Tibial artery (tissue), 4 donors: ENCODE data around the gene PTPN6.

ENCODE experiments used
- DNase-seq, 2 donors: peaks; one replicate each; pipeline ENCODE4 v3.0.0-alpha.2; 2019
- H3K27ac ChIP-seq, 2 donors: fragments of 200-600 bp; sonication (generic) in 1 of 2; 1 replicate in 1 of 2; 2 replicates in 1 of 2; pipeline ENCODE4 v1.5.1; 2018 to 2019; ENCODE audit warnings: mild to moderate bottlenecking in 1 of 2
- H3K27me3 ChIP-seq, 2 donors: fragments of 200-600 bp; sonication (generic) in 1 of 2; one replicate each; pipeline versions ENCODE4 v1.5.1 to v1.6.0; 2016 to 2019
- H3K36me3 ChIP-seq, 3 donors: fragments of 200-600 bp; sonication (generic) in 2 of 3; one replicate each; pipeline ENCODE4 v1.5.1; 2016 to 2019; ENCODE audit warnings: mild to moderate bottlenecking in 2 of 3
- H3K4me1 ChIP-seq, 4 donors: fragments of 200-600 bp; sonication (generic) in 2 of 4; 1 replicate in 3 of 4; 2 replicates in 1 of 4; pipeline ENCODE4 v1.5.1; 2016 to 2019
- H3K4me3 ChIP-seq, 2 donors: fragments of 200-600 bp; sonication (generic) in 1 of 2; 1 replicate in 1 of 2; 2 replicates in 1 of 2; pipeline ENCODE4 v1.5.1; 2018 to 2019; ENCODE audit warnings: mild to moderate bottlenecking in 2 of 2
- H3K9me3 ChIP-seq, 3 donors: fragments of 200-600 bp; sonication (generic) in 1 of 3; one replicate each; pipeline ENCODE4 v1.5.1; 2016 to 2019
- CTCF ChIP-seq, 2 experiments: fragments of 200-600 bp in 1 of 2; fragments of 450-650 bp in 1 of 2; IDR thresholded peaks; one replicate each; pipeline ENCODE4 v1.5.1; 2017 to 2019; ENCODE audit warnings: antibody characterized with exemption in 2 of 2, mild to moderate bottlenecking in 1 of 2, moderate library complexity in 1 of 2
- intact Hi-C: fragments of 100-400 bp; cut with DNase I; formaldehyde crosslinking; loops from one replicate; pipeline ENCODE4 v1.15.0; 2023; ENCODE audit warnings: low total_unique reads

Gene PTPN6

GRCh38 chr12:6963016-6963731, 12.0 kb downstream of the PTPN6 start:
- no peaks in the 10 kb centered on the region for H3K27me3 ChIP-seq
- intact Hi-C loops: no loop called here
- DNase-seq: peak; percentile 18 to 70
- H3K27ac ChIP-seq: no peak overlapping the region
- H3K36me3 ChIP-seq: peaks cover 28 to 39% (median 31%) of the 10 kb centered on the region in 3 donors
- H3K9me3 ChIP-seq: no peaks in the 10 kb centered on the region
- H3K4me3 ChIP-seq: no peak overlapping the region
- no peak for TF ChIP-seq CTCF (IDR thresholded peaks at IDR 0.05)
- peaks cover 0 to 37% (median 16%) of the 10 kb centered on the region in 4 donors for H3K4me1 ChIP-seq

- Histone ChIP-seq H3K36me3 (peaks cover 32 to 43% (median 38%) of the 10 kb centered on the region in 3 donors), H3K27ac (peak overlapping the region in 1 of 2 donors; percentile 72), H3K9me3 (no peaks in the 10 kb centered on the region), H3K27me3 (no peaks in the 10 kb centered on the region), H3K4me3 (no peak overlapping the region), H3K4me1 (peaks cover 4 to 41% (median 23%) of the 10 kb centered on the region in 4 donors)
- no peak for TF ChIP-seq CTCF (IDR thresholded peaks at IDR 0.05)
- intact Hi-C loops: loop anchor here (2.0 kb wide), 1 partner anchor 39 kb away; no protein-coding TSS in a partner anchor
- DNase-seq: peak in 1 of 2 donors; percentile 19
Observed at GRCh38 chr12:6963791-6964413, 12.7 kb downstream of the PTPN6 start.

GRCh38 chr12:6964605-6965025, 13.5 kb downstream of the PTPN6 start:
- H3K4me1 ChIP-seq: peaks cover 10 to 48% (median 30%) of the 10 kb centered on the region in 4 donors
- no peak for DNase-seq
- peak overlapping the region; percentile 40 to 72 for H3K27ac ChIP-seq
- no peak overlapping the region for H3K4me3 ChIP-seq
- intact Hi-C loops: loop anchor here (2.0 to 5.0 kb wide), 2 partner anchors 40 to 97 kb away; partner anchors contain the start of gene TPI1
- H3K27me3 ChIP-seq: no peaks in the 10 kb centered on the region
- no peaks in the 10 kb centered on the region for H3K9me3 ChIP-seq
- no peak for TF ChIP-seq CTCF (IDR thresholded peaks at IDR 0.05)
- peaks cover 32 to 43% (median 42%) of the 10 kb centered on the region in 3 donors for H3K36me3 ChIP-seq

GRCh38 chr12:6965026-6965661, 14.0 kb downstream of the PTPN6 start:
- peaks cover 10 to 52% (median 33%) of the 10 kb centered on the region in 4 donors for H3K4me1 ChIP-seq
- peak overlapping the region; percentile 40 to 72 for H3K27ac ChIP-seq
- no peak overlapping the region for H3K4me3 ChIP-seq
- DNase-seq: peak; percentile 76 to 89
- peaks cover 32 to 43% (median 42%) of the 10 kb centered on the region in 3 donors for H3K36me3 ChIP-seq
- TF ChIP-seq CTCF (IDR thresholded peaks at IDR 0.05): peak; percentile 84 to 91
- H3K9me3 ChIP-seq: no peaks in the 10 kb centered on the region
- no peaks in the 10 kb centered on the region for H3K27me3 ChIP-seq
- intact Hi-C loops: loop anchor here (2.0 to 5.0 kb wide), 2 partner anchors 40 to 98 kb away; partner anchors contain the start of gene TPI1

GRCh38 chr12:6965714-6966113, 14.6 kb downstream of the PTPN6 start:
- no peaks in the 10 kb centered on the region for H3K27me3 ChIP-seq
- H3K4me3 ChIP-seq: no peak overlapping the region
- no peaks in the 10 kb centered on the region for H3K9me3 ChIP-seq
- H3K36me3 ChIP-seq: peaks cover 32 to 43% (median 42%) of the 10 kb centered on the region in 3 donors
- no peak for DNase-seq
- H3K4me1 ChIP-seq: peaks cover 10 to 49% (median 33%) of the 10 kb centered on the region in 4 donors
- peak overlapping the region in 1 of 2 donors; percentile 47 for H3K27ac ChIP-seq
- intact Hi-C loops: loop anchor here (2.0 to 5.0 kb wide), 2 partner anchors 41 to 98 kb away; partner anchors contain the start of gene TPI1
- TF ChIP-seq CTCF (IDR thresholded peaks at IDR 0.05): no peak
